GM18907 (cell line): ENCODE measurements around the gene SCMH1.
"Not testable (repeated sequence)": the region's sequence is repeated elsewhere in the genome, so short reads cannot be mapped to it uniquely, and the experiment has no call there.

Experiments used
- ATAC-seq: cut with Tn5 transposase; IDR thresholded peaks from one replicate; pipeline ENCODE4 v1.9.1; 2021; ENCODE audit warnings: mild to moderate bottlenecking, moderate library complexity; ENCODE audit not compliant: unreplicated experiment

SCMH1 gene

DNA sequence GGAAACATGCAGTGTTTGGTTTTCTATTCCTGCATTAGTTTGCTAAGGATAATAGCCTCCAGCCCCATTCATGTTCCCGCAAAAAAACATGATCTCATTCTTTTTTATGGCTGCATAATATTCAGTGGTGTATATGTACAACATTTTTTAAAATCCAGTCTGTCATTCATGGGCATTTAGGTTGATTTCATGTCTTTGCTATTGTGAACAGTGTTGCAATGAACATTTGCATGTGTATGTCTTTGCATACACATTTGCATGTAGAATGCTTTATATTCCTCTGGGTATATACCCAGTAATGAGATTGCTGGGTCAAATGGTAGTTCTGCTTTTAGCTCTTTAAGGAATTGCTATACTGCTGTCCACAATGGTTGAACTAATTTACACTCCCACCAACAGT is 9.0 kb upstream of the SCMH1 start:
- not testable (repeated sequence) for ATAC-seq

- no peak for ATAC-seq
Observed at GRCh38 chr1:41249319-41249718, 7.2 kb upstream of the SCMH1 start.

- no peak for ATAC-seq
Observed at GRCh38 chr1:41246568-41246967, 4.5 kb upstream of the SCMH1 start.

DNA sequence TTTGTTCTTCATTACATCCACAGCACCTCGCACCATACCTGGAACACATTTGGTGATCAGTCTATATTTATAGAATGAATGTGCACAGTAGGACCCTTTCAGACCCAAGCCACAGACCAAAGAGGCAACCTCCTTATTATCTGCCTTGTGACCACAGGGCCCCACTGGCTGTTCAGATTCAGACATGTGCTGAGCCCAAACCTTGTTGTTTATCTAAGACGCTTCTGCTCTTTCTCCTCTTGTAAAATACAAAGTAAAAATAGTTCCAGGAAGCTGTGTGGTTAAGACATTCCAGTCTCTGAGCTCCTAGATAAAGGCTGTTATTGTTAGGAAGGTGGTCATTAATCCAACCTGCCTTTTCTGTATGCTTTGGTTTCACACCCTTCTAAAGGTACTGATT is 3.6 kb upstream of the SCMH1 start:
- no peak for ATAC-seq

GRCh38 chr1:41243079-41243385 is 926 bp upstream of the SCMH1 start:
- no peak for ATAC-seq

DNA sequence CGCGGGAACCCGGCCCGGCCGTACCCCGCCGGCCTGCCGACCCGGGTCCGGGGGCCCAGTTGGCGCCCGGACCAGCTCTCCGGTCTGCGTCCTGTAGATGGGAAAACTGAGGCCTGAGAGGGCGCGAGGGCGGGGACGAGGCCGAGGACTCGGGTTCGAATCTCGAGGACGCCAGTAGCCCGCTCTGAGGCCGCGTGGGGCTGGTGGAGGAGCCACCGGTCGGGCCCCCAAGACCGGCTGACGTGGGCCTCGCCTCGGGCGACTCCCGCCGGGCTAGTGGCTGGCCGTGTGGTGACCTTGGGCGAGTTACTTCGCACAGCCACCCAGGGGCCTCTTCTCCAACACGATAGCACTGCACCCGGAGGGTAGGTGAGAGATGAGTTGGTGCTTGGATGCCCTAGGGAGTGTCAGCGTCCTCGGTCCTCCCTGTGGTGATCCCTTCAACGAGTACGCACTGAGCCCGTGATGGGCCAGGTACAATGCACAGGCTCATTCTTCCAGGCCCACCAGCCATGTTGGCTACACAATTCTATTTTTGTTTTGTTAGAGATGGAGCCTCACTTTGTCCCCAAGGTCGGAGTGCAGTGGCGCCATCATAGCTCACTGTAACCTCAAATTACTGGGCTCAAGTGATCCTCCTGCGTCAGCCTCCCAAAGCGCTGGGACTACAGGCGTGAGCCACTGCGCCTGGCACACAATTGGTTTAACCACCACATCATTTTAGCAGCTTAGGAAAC is 404 bp upstream of the SCMH1 start:
- ATAC-seq = peak; percentile 14

- peak; percentile 65 for ATAC-seq
Observed at GRCh38 chr1:41241354-41241748, 755 bp downstream of the SCMH1 start.

- ATAC-seq = no peak
Observed at GRCh38 chr1:41240781-41241353, 1.2 kb downstream of the SCMH1 start.

DNA sequence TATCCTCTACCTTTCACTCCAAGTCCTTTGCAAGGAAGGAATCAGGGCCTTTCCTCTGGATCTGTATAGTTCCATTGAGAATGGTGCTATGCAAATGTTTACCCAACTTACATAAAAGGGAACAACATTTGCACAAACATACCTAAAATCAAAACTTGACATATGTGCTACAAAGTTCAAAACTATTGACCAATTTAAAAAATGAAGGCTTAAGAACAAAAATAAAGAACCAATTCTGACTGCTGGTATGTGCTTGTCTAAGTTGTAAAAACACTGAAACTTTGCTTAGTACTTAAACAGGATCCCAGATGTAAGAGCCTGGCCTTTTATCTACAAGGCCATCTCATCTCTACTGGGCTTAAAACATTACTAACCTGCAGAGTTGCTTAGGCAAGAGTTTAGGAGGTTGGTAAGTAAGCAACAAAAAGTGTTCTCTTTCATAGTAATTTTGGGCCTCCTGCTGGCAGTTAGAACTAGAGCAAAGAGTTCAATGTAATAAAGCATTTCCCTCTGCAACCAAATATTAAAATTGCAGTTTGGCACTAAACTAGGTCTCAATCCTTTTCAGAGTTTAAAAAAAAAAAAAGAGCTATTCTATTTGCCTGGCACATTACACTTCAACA is 2.0 kb downstream of the SCMH1 start:
- no peak for ATAC-seq

DNA sequence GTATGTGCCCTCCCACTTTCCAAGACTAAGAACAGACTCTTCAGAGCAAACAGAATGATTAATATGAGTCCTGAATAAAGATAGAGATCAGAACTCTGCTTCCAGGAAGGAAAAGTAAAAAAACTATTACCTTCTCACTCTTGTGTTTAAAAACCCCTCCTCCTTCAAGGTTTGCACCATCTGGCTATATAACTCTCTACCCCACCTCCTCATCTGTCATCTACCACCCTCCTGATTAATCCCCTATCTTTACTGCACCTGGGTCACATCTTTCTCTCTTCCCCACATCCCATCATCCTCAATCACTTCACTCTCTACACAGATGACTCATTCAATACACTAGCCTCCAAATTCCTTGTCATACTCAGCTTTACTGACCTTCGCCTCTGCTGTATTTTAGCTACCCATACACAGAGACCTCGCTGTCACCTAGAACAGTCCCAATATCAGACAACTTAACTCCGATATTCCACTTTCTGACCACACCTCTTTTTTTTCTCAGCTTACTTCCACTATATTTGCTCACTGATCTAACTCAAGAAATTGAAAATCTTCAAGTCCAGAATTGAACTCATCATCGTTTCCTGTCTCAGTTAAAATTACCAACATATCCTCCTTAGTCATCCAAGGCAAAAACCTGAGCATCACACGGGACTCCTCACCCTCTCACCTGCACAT is 3.7 kb downstream of the SCMH1 start:
- ATAC-seq = no peak

GRCh38 chr1:41236781-41237180 is 5.3 kb downstream of the SCMH1 start:
- no peak for ATAC-seq

DNA sequence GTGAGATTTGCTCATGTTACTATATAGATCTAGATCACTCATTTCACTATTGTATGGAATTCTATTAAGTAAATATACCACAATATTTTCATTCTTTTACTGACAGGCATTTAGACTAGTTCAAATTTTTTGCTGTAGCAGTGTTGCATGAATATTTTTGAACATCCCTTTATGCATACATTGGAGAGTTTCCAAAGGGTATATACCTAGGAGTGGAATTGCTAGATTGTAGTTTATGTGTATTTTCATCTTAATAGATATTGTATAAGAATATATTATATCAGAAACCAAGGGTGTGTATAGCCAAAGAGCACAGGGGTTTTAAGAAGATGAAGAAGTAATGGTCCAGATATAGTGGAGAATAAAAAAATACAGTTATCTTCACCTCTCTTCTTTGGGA is 6.2 kb downstream of the SCMH1 start:
- no peak for ATAC-seq

GRCh38 chr1:41233708-41234107 is 8.4 kb downstream of the SCMH1 start:
- ATAC-seq = no peak

DNA sequence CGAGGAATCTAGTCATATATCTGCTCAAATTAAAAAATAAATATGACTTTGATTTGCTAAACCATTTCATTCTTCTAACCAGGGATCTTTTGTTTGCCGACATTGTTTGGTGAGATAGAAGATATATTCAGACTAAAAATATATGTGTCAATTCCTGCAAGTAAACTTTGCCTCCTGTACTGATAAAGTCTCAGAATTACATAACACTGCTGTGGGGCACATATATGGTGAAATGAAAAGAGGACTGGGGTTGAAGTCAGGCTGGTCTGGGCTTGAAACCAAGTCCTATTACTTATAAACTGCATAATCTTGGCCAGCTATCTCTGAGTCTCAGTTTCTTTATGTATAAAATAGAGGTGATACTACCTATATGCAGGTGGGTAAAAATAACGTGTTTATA is 9.8 kb downstream of the SCMH1 start:
- no peak for ATAC-seq

- ATAC-seq = no peak
Observed at GRCh38 chr1:41230656-41231055, 11.4 kb downstream of the SCMH1 start.

GRCh38 chr1:41229219-41229618 is 12.9 kb downstream of the SCMH1 start:
- not testable (repeated sequence) for ATAC-seq

GRCh38 chr1:41226815-41227434 is 15.2 kb downstream of the SCMH1 start:
- no peak for ATAC-seq

GRCh38 chr1:41225495-41225894 is 16.6 kb downstream of the SCMH1 start:
- no peak for ATAC-seq

DNA sequence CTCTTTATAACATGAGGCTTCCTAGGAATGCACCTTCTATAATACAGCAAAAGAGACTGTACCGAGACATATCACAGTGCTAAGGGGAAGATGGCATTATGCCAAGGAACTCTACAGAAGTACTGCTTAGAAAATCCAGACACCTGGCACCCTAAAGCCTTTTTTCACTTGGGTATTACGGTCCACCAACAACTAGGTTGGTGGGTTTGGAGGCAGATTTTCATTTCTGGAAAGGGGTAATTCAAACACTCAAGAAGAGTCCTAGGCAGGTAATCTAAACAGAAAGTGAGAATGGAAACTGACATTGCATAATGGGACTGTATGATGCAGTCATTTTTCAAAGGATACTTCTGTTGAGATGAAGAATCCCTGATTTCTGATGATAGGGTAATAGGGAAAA is 19.6 kb downstream of the SCMH1 start:
- ATAC-seq = no peak

- ATAC-seq = no peak
Observed at GRCh38 chr1:41221995-41222394, 20.1 kb downstream of the SCMH1 start.

GRCh38 chr1:41218152-41218551 is 24.0 kb downstream of the SCMH1 start:
- ATAC-seq = no peak

GRCh38 chr1:41217441-41217840 is 24.7 kb downstream of the SCMH1 start:
- ATAC-seq = no peak
